Breast epithelium (tissue), 3 donors: ENCODE results near the gene GZMB.

Experiments used
- POLR2A ChIP-seq: fragments of 450-650 bp; IDR thresholded peaks from one replicate; pipeline ENCODE4 v1.6.1; 2016; ENCODE audit warnings: antibody characterized with exemption, mild to moderate bottlenecking, moderate library complexity
- POLR2AphosphoS5 ChIP-seq, 3 donors: sonication (generic); formaldehyde crosslinking; IDR thresholded peaks; one replicate each; pipeline ENCODE4 v1.6.1; 2017; ENCODE audit warnings: antibody characterized with exemption in 3 of 3
- TF ChIP-seq, protein P1 (sequence below), 3 donors: fragments of 450-650 bp; IDR thresholded peaks; one replicate each; pipeline ENCODE4 v1.5.1; 2016 to 2017; ENCODE audit warnings: antibody characterized with exemption in 3 of 3, mild to moderate bottlenecking in 3 of 3, moderate library complexity in 3 of 3

DNA sequence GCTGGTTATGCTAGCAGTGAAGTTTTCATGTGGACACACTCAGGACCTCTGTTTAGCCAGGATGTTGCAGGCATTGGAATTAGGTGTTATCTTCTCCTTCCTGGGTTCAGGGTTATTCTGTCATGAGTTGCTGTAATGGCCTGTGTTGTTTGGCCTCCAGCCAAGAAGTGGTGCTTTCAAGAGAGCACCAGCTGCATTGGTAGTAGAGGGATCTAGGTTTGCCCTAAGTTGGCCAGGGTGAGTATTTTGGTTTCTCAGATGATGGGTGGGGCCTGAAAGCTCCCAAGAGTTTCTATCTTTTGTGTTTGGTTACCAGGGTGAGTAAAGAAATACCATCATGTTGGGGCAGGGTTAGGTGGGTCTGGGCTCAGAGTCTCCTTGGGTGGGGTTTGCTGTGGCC, 21.8 kb downstream of the GZMB start:
- TF ChIP-seq, protein P1, sequence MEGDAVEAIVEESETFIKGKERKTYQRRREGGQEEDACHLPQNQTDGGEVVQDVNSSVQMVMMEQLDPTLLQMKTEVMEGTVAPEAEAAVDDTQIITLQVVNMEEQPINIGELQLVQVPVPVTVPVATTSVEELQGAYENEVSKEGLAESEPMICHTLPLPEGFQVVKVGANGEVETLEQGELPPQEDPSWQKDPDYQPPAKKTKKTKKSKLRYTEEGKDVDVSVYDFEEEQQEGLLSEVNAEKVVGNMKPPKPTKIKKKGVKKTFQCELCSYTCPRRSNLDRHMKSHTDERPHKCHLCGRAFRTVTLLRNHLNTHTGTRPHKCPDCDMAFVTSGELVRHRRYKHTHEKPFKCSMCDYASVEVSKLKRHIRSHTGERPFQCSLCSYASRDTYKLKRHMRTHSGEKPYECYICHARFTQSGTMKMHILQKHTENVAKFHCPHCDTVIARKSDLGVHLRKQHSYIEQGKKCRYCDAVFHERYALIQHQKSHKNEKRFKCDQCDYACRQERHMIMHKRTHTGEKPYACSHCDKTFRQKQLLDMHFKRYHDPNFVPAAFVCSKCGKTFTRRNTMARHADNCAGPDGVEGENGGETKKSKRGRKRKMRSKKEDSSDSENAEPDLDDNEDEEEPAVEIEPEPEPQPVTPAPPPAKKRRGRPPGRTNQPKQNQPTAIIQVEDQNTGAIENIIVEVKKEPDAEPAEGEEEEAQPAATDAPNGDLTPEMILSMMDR (IDR thresholded peaks at IDR 0.05), result no peak
- TF ChIP-seq POLR2AphosphoS5 (IDR thresholded peaks at IDR 0.05) (no peak), POLR2A (no peak)
